Activated naive CD8-positive, alpha-beta T cell treated with anti-CD3 and anti-CD28 coated beads for 36 hours (primary cell): ENCODE measurements around the gene SIGLEC11. TPM values are rescaled to one million over a fixed set of nuclear protein-coding genes. Genes with fewer than 3 reads are reported as not detected.

Experiments used
- total RNA-seq, 2 experiments: library from RNA; stranded (reverse); gene quantifications; one replicate each; pipeline ENCODE4 v1.2.3, GENCODE V29; 2021

Gene SIGLEC11
- total RNA-seq, 2 experiments from 2014 or later: not detected

Other genes starting within 250 kb of the SIGLEC11 start
- gene TSKS, start 197.9 kb downstream of the SIGLEC11 start, total RNA-seq: under 1 TPM; 0.58 to 0.72 TPM
- 10 to 100 TPM; 83.0 to 83.2 TPM for gene AP2A1, start 194.2 kb downstream of the SIGLEC11 start, total RNA-seq
- 10 to 100 TPM; 28.7 to 30.9 TPM for gene FUZ, start 147.9 kb downstream of the SIGLEC11 start, total RNA-seq
- 10 to 100 TPM; 41.6 to 44.8 TPM for gene MED25, start 142.9 kb downstream of the SIGLEC11 start, total RNA-seq
- 10 to 100 TPM; 73.9 to 76.4 TPM for gene PTOV1, start 110.0 kb downstream of the SIGLEC11 start, total RNA-seq
- 100 to 1,000 TPM in 1 of 2 experiments, 10 to 100 TPM in 1; 78.9 to 143 TPM for gene PNKP, start 93.6 kb downstream of the SIGLEC11 start, total RNA-seq
- gene AKT1S1, start 83.8 kb downstream of the SIGLEC11 start, total RNA-seq: 10 to 100 TPM; 21.0 to 22.7 TPM
- gene TBC1D17, start 83.5 kb downstream of the SIGLEC11 start, total RNA-seq: 10 to 100 TPM; 22.6 to 24.0 TPM
- gene IL4I1, start 64.3 kb downstream of the SIGLEC11 start, total RNA-seq: 1 to 10 TPM; 2.3 to 2.9 TPM
- gene ATF5, start 32.0 kb downstream of the SIGLEC11 start, total RNA-seq: 10 to 100 TPM; 23.4 to 25.4 TPM
- 100 to 1,000 TPM; 164 to 179 TPM for gene NUP62, start 31.7 kb downstream of the SIGLEC11 start, total RNA-seq
- gene VRK3, start 64.2 kb upstream of the SIGLEC11 start, total RNA-seq: 10 to 100 TPM; 43.1 to 48.8 TPM
- 1 to 10 TPM; 8.1 to 9.1 TPM for gene ZNF473, start 64.8 kb upstream of the SIGLEC11 start, total RNA-seq
- gene IZUMO2, start 202.1 kb upstream of the SIGLEC11 start, total RNA-seq: not detected
- gene MYH14, start 242.4 kb upstream of the SIGLEC11 start, total RNA-seq: not detected